Activated B cell treated with CpG ODN at 0.5 μM for 24 hours (primary cell): ENCODE measurements around the gene MED29. TPM values are rescaled to one million over a fixed set of nuclear protein-coding genes. Genes with fewer than 3 reads are reported as not detected.

Experiments used
- ATAC-seq: fragments of 200-7000 bp; cut with Tn5 transposase; one replicate; pipeline ENCODE4 v1.10.0; 2021; ENCODE audit warnings: low read depth, mild to moderate bottlenecking, moderate library complexity
- CTCF ChIA-PET: fragments of 350-600 bp; sonication (Branson Sonifier 250); formaldehyde crosslinking; loops from one replicate; lab custom pipeline; 2021; ENCODE audit warnings: antibody characterized with exemption; lab: Charles Lee
- POLR2A ChIA-PET: fragments of 350-600 bp; sonication (Branson Sonifier 250); formaldehyde crosslinking; loops from one replicate; lab custom pipeline; 2021; ENCODE audit warnings: antibody characterized with exemption; lab: Charles Lee
- DNase-seq: peaks from one replicate; pipeline ENCODE4 v3.0.0; 2022
- H3K27ac Mint-ChIP-seq: one replicate; pipeline ENCODE4 v1.8.0; 2020; ENCODE audit warnings: mixed read lengths
- H3K27me3 Mint-ChIP-seq: one replicate; pipeline ENCODE4 v1.8.0; 2021; ENCODE audit warnings: mixed read lengths
- H3K36me3 Mint-ChIP-seq: one replicate; pipeline ENCODE4 v1.8.0; 2021; ENCODE audit warnings: low read depth, mixed read lengths
- H3K4me1 Mint-ChIP-seq: one replicate; pipeline ENCODE4 v1.8.0; 2021; ENCODE audit warnings: mixed read lengths
- H3K4me3 Mint-ChIP-seq: one replicate; pipeline ENCODE4 v1.8.0; 2020; ENCODE audit warnings: mild to moderate bottlenecking, mixed read lengths
- H3K9me3 Mint-ChIP-seq: one replicate; pipeline ENCODE4 v1.8.0; 2020; ENCODE audit warnings: mixed read lengths
- CTCF ChIP-seq: fragments of 200-600 bp; IDR thresholded peaks from one replicate; pipeline ENCODE4 v1.8.0; 2022; ENCODE audit warnings: antibody characterized with exemption, mild to moderate bottlenecking
- intact Hi-C: fragments of 100-400 bp; cut with micrococcal nuclease; formaldehyde crosslinking; loops from one replicate; pipeline ENCODE4 v1.15.1; 2024
- total RNA-seq: library from RNA; stranded (reverse); gene quantifications from 2 replicates; pipeline ENCODE4 v1.2.3, GENCODE V29; 2022

MED29 gene
- total RNA-seq, 1 donor from 2014 or later = 39.0 TPM

DNA sequence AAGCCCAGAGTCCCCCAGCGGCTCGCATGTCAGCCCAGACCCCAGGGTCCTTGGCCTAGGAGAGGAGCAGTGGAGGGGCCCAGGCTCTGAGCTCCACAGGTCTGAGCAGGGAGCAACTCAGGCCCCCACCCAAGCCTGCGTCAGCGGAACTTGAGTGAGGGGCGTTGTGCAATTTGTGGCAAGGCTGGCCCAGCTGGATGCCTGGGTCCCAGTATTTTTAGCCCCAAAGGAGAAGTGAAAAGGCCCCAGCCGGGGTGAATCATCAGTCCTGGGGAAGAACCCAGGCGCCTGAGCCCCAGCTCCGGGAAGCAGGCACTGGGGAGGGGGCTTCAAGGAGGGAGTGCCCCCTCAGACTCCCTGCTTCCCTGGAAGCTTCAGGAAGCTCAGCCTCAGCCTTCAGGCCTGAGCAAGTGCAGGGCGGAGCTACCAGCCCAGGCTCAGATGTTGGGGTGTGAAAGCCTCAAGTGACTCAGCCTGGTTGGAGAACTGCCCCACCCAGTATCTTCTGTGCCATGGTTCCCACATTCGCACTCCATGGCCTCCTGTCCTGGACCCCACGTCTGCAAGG, 7.2 kb downstream of the MED29 start:
- ATAC-seq (peak; percentile 12), DNase-seq (peak; percentile 60)
- peaks cover 38% of the 10 kb centered on the region for H3K36me3 Mint-ChIP-seq
- no peaks in the 10 kb centered on the region for H3K27me3 Mint-ChIP-seq
- CTCF ChIA-PET = interaction anchor here (0.9 to 8.3 kb wide), 8 partner anchors 10 to 276 kb away, joined by 3 to 168 read pairs (median 6); partner anchors contain the start of genes EID2B, PLEKHG2, RPS16 and SAMD4B
- intact Hi-C loops = no loop called here
- no peak for TF ChIP-seq CTCF
- no peaks in the 10 kb centered on the region for H3K9me3 Mint-ChIP-seq
- H3K4me1 Mint-ChIP-seq = peaks cover 64% of the 10 kb centered on the region
- H3K27ac Mint-ChIP-seq = peak overlapping the region; percentile 91
- POLR2A ChIA-PET = interaction anchor here (0.5 to 8.1 kb wide), 20 partner anchors 9 to 141 kb away, joined by 3 to 213 read pairs (median 4); partner anchors contain the start of genes EID2, EID2B, GMFG and PLEKHG2
- H3K4me3 Mint-ChIP-seq = peak overlapping the region; percentile 67

- TF ChIP-seq CTCF = no peak
- Mint-ChIP-seq H3K27me3 (no peaks in the 10 kb centered on the region), H3K4me3 (peak overlapping the region; percentile 36), H3K9me3 (no peaks in the 10 kb centered on the region), H3K4me1 (peaks cover 69% of the 10 kb centered on the region), H3K36me3 (peaks cover 28% of the 10 kb centered on the region), H3K27ac (peak overlapping the region; percentile 91)
- intact Hi-C loops = no loop called here
- ATAC-seq (no peak), DNase-seq (no peak)
- ChIA-PET POLR2A (interaction anchor here (0.6 to 8.1 kb wide), 8 partner anchors 8 to 287 kb away, joined by 3 to 213 read pairs (median 24); partner anchors contain the start of genes GMFG, MED29, PAF1 and PLEKHG2), CTCF (interaction anchor here (2.3 to 8.3 kb wide), 2 partner anchors 8 to 12 kb away, joined by 39 to 168 read pairs; partner anchors contain the start of genes PLEKHG2 and ZFP36)
Observed at GRCh38 chr19:39399668-39400050, 8.5 kb downstream of the MED29 start.

DNA sequence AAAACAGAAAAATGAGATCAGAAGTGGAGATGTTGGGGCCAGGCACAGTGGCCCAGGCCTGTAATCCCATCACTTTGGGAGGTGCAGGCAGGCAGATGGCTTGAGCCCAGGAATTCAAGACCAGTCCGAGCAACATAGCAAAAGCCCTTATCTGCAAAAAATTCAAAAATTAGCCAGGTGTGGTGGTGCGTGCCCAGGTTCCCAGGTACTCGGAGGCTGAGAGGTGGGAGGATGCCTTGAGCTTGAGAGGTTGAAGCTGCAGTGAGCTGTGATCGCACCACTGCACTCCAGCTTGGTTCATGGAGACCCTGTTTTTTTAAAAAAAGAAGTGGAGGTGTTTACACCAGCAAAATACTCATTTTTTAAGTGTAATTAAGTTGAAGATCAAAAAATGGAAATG, 8.9 kb downstream of the MED29 start:
- CTCF ChIA-PET = interaction anchor here (8.3 kb wide), 1 partner anchor 12 kb away, joined by 168 read pairs; the partner anchor contains the start of gene PLEKHG2
- ATAC-seq (no peak), DNase-seq (no peak)
- H3K4me3 Mint-ChIP-seq = peak overlapping the region; percentile 36
- H3K27ac Mint-ChIP-seq = peak overlapping the region; percentile 91
- peaks cover 24% of the 10 kb centered on the region for H3K36me3 Mint-ChIP-seq
- intact Hi-C loops = no loop called here
- H3K9me3 Mint-ChIP-seq = no peaks in the 10 kb centered on the region
- no peak for TF ChIP-seq CTCF
- H3K4me1 Mint-ChIP-seq = peaks cover 73% of the 10 kb centered on the region
- no peaks in the 10 kb centered on the region for H3K27me3 Mint-ChIP-seq
- POLR2A ChIA-PET = interaction anchor here (1.5 to 8.1 kb wide), 6 partner anchors 7 to 64 kb away, joined by 3 to 213 read pairs (median 51); partner anchors contain the start of genes GMFG, MED29, PAF1 and PLEKHG2

DNA sequence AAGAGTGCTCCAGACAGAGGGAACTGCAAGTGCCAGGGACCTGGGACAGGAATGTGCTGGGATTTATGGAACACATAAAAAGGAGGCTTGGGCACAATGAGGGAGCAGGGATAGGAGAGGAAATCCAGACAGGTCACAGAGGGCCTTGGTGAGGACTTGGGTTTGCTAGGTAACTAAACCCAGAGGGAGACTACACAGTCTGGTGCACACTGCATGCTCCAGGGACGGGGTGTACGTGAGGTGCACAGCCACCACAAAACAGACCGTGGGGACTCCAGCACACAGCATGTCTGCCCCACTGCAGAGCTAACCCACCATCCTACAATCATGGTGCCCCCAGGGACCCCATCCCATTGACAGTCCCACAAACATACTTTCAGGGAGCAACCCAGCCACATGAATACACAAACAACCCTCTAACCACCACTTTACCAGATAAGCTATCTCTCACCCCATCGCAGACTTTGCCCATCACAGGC, 9.9 kb downstream of the MED29 start:
- no peaks in the 10 kb centered on the region for H3K9me3 Mint-ChIP-seq
- no peaks in the 10 kb centered on the region for H3K27me3 Mint-ChIP-seq
- TF ChIP-seq CTCF = no peak
- peaks cover 17% of the 10 kb centered on the region for H3K36me3 Mint-ChIP-seq
- H3K4me1 Mint-ChIP-seq = peaks cover 80% of the 10 kb centered on the region
- intact Hi-C loops = loop anchor here (1.0 kb wide), 1 partner anchor 10 kb away; the partner anchor contains the start of genes MED29 and PAF1
- ChIA-PET CTCF (interaction anchor here (1.2 to 8.3 kb wide), 2 partner anchors 11 to 35 kb away, joined by 3 to 168 read pairs; partner anchors contain the start of genes PLEKHG2 and RPS16), POLR2A (interaction anchor here (0.7 to 8.1 kb wide), 12 partner anchors 6 to 138 kb away, joined by 3 to 213 read pairs (median 4); partner anchors contain the start of genes GMFG, MED29, PAF1 and PLEKHG2)
- peak; percentile 52 for DNase-seq
- H3K4me3 Mint-ChIP-seq = peak overlapping the region; percentile 89
- peak overlapping the region; percentile 91 for H3K27ac Mint-ChIP-seq
- ATAC-seq = peak; percentile 5
